GM19035 (cell line): ENCODE results near the gene NYAP1.

Experiments used
- ATAC-seq: cut with Tn5 transposase; IDR thresholded peaks from one replicate; pipeline ENCODE4 v1.9.1; 2021; ENCODE audit not compliant: unreplicated experiment

Gene NYAP1

DNA sequence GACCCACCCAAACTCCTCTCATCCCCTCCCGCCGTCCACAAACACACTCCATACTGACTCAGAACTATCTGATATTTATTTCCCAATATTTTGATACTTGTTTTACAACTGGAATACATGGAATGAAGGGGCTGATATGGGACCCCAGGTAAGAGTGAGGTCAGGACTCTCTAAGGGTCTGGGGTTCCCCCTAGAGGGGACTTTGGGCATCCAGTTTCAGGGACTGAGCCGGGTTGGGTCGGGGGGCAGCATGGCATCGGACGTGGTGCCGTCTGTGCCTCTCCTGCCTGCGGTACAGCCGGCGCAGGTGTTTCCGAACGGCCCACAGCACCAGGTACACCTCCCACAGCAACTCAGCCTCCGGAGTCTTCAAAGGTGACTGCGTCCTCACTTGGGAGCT lies 27.2 kb upstream of the NYAP1 start:
- ATAC-seq, result no peak

DNA sequence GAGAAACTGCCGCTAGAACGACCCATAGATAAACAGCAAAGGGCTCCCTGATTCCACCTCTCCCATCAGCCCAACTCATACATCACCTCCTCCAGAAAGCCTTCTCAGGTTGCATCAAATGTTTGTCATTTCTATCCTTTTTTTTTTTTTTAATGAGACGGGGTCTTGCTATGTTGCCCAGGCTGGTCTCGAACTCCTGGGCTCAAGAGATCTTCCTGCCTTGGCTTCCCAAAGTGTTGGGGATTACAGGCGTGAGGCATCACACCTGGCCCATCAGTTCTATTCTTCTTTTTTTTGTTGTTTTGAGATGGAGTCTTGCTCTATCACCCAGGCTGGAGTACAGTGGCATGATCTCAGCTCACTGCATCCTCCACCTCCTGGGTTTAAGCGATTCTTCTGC lies 26.7 kb upstream of the NYAP1 start:
- ATAC-seq, result no peak

DNA sequence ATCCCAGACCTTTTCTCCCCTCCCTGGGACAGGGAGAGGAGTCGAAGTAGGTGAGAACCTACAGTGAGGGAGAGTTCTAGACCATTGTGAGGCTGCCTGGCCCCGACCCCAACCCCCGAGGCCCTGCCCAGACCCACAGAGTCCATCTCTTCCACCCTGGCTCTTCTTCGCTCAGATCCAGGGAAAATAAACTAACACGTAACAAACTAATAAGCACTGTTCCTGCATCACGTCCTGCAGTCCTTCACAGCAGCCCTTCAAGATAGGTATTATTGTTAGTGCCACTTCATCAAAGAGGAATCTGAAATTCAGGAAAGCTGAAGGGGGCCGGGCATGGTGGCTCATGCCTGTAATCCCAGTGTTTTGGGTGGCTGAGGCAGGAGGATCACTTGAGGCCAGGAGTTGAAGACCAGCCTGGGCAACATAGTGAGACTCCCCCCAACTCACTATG lies 19.5 kb upstream of the NYAP1 start, which contains the start of gene SPACDR:
TSS of gene SPACDR (minus strand) at position 51 of the 451 bp plus-strand sequence. CDS start 235 bp downstream, outside the sequence.
- no peak for ATAC-seq

DNA sequence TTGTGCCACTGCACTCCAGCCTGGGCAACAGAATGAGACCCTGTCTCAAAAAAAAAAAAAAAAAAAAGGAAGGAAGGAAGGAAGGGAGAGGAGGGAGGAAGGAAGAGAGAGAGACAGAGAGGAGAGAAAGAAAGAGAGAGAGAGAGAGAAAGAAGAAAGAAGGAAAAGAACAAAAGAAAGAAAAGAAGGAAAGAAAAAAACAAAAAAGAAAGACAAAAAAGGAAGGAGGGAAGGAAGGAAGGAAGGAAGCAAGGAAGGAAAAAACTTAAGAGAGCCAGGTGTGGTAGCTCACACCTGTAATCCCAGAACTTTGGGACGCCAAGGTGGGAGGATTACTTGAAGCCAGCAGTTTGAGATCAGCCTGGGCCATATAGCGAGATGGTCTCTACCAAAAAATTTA lies 18.9 kb upstream of the NYAP1 start:
- ATAC-seq, result no peak

DNA sequence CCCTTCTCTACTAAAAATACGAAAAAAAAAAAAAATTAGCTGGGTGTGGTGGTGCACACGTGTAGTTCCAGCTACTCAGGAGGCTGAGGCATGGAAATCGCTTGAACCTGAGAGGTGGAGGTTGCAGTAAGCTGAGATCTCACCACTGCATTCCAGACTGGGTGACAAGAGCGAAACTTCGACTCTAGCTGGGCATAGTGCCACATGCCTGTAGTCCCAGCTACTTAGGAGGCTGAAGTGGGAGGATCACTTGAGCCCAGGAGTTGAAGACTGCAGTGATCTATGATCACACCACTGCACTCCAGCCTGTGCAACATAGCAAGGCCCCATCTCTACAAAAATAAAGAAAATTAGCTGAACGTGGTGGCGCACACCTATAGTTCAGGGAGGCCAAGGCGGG lies 18.4 kb upstream of the NYAP1 start:
- no peak for ATAC-seq

DNA sequence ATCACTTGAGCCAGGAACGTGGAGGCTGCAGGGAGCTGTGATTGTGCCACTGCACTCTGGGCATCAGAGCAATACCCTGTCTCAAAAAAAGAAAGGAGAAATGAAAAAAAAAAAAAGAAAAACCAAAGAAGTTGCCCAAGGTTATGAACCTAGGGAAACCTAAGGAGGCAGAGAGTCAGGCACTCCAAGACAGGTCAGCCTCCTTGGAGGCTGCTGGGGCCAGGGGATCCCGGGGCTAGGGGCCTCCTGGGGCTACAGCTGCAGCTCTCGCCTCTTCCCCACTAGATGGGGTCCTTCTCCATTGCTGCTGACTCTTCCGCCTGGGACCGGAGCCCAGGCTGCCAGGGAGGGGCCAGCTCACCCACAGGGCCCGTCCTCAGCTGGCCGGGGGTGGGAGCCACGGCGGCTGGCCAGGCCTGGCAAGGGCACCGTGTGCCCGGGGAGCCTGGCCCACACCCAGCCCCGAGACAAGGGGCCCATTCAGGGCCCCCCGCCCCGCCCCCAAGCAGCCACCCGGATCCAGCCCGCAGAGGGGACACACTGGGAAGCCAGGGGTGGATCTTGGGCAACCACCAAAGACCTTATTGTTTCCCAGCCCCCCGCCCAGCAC lies 17.9 kb upstream of the NYAP1 start:
- ATAC-seq, result no peak

DNA sequence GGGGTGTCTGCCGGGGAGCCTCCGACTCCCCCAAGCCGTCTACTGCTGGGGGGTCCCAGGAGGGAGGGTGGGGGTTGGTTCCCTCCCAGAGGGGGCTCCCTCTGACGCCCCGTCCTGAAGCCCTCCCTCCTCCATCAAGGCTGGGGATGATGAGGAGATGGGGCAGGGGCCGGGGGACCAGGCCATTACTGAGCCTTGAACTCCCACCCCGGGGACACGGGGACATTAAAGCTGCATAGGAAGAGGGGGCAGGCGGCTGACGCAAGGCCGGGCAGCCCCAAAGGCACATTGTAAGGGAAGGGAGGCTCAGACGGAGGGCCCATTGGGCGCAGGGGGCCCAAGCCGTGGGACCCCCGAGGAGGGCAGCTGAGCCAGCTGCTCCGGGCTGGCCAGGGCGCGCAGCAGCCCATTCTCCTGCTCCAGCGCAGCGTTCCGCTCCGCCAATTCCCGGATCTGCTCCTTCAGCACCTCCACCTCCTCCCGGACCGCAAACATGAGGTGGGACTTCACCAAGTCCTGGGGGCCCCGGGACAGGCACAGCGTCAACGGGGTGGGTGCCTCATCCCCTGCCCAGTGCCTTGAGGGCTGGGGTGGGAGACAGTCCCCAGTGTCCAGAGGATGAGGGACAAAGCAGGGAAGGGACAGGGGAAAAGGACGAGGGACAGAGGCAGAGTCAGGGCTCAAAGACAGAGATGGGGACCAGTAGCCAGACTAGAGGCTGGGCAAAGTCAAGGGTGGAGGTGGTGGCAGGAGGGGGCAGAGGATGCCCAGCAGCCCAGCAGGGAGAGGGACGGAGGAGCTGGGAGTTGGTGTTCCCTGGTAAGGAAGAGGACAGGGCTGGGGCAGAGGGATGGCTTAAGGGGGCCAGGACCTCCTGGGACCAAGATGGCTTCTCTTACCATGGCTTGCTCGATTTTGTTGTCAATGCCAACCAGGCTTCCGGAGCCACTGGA lies 16.8 kb upstream of the NYAP1 start:
- no peak for ATAC-seq

DNA sequence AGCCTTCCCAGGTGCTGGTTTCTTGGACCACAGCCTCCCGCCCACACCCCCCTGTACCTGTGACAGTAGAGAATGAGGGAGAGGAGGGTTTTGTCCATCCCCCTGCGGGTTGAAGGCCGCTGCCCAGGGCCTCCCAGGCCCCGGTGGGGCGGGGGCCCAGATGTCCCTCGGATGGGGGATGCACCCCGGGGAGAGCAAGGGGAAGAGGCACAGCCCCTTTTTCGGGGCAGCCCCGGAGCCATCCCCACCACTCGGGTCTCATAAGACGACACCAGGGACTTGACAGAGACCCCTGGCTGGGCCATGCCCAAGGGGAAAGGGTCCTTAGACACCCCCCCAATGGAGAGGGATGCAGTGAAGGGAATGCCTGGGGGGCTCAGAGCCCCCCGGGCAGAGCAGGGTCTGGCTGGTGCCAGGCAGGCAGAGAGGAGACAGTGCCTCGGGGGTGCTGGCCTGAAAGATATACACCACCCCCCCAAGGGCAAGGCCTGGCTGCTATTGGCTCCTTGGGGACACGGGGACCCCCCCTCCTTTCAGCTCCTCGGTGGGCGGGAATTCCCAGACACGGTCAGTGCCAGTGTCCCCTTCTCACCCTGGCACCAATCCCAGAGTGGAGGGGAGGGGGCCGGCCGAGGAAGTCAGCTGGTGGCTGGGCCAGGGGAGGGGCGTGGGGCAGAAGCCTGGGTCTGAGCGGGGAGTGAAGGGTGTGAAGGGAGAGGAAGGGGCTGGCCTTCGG lies 15.9 kb upstream of the NYAP1 start:
- ATAC-seq, result no peak

DNA sequence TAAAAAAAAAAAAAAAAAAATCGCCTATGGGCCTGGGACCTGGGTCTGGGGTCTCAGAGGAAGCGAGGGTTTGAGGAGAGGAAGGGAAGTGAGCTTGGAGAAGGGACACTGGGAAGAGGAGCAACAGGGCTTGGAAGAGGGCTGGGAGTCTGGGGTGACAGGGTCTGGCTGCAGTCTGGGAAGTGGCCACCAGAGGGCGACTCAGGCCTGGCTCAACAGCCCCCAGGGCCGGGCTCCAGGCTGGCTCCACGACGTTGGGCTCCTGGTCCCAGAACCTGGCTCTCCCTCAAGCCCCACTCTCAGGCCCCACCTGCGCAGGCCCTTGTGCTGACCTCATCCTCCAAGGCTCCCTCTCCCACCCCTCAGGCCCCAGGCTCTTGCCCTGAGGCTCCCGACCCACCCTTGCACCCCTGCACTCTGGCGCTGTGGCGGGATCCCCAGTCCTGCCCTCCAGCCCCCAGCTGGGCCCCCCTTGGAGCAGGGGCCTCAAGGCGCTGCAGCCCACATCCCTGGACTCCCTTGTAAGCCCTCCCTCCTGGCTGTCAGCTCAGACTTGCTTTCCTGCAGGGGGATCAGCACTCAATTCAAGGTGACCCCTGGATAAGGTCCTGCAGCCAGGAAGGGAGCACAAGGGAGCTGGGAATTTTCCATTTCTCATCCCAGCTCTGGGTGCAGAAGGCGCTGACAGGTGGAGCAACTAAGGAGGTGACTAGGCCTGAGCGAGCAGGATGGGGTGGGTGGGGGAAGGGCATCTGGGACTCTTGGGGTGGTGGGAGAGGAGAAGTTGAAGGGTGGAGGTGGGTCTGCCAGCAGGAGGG lies 14.3 kb upstream of the NYAP1 start:
- peak; percentile 53 for ATAC-seq

DNA sequence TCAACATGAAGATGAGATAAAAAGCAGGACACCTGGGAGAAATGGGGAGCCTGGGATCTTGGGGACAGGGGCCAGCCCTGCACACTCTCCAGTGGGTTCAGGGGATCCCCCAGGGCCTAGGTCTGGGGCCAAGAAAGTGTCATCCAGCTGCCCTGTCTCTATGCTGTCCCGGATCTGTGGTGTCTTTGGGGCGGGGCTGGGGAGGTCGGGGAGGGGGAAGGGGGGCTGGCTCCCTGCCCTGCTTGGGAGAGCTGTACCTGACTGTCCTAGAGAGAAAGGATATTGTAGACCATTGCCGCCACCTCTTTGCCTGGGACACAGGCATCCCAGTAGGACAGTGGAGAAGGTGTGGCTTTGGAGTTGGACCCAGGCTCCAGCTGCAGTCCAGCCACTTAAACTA lies 12.7 kb upstream of the NYAP1 start:
- ATAC-seq, result no peak

DNA sequence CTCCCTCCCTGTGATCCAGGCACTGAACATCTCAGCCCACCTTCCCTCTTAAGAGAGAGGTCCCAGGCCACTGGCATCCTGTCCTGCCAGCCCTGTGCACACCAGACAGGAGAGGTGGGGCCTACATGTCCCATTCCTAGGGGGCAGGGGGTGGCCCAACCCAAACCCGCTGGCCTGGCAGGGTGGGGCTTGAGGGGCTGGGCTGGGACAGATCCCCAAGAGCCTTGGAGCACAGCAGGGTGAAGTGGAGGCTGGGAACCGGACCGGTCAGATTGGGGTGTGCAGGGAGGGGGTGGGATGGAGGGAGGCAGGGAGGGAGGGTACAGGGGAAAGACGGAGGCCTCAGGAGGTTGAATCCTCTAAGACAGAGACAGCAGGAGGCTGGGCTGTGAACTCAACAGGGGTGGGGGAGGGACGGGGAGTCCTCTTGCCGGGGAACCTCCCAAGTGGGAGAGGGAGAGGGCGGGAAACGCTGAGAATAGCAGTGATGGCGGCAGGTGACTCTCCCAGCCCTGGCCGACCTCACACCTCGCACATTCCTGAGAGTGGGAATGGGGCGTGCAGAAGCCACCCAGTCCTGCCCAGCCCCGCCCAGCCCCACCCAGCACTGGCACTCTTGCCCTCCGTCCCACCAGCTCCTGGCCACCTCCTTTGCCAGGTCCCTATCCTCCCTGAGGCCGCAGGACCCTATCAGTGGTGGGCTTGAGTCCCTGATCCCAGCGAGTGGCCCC lies 11.4 kb upstream of the NYAP1 start:
- no peak for ATAC-seq

DNA sequence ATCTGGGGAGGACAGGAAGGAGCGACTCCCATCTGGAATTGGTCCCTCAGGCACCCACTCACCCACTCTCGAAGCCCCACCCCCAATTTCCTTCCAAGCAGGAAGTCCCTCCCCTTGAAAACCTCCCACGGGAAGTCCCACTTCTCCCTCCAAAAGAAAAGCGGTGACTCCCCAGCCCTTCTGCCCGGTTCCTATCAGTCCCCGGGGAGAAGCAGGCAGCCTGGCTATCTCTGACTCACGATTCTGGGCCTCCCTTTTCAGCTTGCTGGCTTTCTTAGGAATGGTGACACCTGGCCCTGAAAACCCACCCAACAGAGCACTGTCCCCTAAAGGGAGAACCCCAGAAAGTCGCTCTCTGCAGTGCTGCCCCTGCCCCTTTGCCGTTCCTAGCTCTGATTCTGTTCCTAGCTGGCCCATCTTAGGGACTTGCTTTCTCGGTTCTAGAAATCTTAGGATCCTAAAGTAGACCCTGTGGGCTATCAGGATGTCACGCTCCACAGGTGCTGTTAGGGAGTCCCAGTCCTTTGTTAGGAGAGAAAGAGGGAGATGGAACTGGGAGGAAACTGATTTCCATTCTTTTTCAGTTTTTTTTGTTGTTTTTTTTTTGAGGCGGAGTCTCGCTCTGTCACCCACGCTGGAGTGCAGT lies 10.8 kb upstream of the NYAP1 start:
- ATAC-seq, result no peak

DNA sequence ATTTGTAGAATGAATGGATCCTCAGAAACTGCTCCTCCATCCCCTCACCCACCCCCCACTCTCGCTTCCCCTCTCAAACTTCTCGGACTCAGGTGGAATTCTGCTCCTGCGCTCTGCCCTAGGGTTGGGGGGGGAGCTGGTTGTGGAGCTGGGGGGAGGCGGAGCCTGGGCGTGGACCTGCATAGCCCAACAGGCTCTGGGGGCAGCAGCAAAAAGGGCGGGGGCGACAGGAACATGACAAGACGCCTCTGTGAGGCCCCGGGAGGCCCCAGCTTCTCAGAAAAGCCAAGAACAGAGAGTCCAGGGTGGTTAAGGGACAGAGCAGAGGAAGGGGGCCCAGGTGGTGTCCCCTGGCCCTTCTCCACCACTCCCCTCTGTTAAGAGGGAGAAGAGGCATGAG lies 8.2 kb upstream of the NYAP1 start:
- no peak for ATAC-seq

DNA sequence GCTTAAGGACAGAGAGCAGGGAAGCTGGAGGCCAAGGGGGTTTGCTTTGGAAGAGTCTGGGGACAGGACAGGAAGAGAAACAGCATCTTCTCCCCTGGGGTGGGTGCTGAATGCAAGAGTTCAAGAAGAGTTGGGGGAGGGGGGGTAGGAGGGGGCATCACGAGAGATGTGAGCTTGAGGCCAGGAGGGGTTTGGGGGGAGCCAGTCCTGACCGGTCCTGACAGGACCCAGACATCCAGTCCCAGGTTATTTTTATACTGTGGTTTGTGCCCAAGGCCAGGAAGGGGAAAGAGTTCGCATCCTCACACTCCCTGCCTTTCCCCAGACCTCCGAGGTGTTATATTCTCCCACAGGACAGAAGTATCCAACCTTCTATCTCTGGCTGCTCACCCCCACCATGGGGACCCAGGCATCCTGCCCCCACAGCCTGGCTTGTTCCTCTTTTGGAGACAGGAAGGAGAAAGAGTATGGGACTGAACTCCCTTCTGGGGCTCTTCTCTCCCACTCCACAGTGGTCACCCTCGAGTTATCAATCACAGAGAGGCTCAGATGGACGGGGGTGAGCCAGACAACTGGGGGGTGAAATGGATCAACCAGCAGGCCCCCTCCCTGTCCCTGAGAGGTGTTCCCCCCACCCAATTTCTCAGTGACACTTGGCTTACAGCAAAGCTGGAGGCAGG lies 7.5 kb upstream of the NYAP1 start:
- ATAC-seq, result no peak

DNA sequence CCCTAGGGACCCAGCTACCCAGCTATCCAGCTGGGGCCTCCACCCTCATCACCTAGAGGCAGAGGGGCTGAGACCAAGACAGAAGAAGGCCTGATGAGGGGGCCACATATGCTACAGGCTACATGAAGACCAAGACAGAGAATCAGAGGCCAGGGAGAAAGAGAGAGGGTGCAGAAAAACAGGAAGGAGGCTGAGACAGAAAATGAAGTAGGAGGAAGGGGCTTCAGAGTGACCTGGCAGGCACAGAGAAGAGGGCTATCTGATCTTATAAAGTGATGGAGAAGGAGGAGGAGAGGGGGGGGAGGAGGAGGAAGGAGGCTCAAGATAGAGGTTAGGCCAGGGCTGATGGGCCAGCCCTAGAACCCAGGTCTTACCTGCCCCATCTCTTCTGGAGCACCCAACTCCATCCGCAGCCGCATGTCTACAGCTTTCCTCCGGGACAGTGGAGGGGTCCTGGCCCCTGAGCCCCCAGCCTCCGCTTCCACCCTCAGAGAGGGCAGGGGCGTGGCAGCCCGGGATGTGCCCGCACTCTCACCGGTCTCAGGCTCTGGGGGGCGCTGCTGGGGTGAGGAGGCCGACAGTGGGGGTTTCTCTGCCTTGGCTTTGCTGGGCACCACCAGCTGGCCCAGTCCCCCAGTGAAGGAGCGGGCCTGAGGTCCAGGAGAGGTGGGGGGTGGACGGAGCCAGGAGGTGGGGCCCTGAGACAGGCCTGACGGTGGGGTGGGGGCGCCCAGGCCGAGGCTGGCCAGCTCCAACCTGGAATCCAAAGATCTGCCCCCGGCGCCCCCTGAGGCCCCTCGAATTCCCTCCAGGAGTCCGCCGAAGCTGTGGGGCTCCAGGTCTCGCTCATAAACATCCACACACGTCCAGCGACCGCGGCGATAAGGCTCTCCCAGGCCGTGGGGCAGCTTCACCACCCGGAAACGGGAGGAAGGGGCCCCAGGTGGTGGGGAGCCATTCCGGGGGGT lies 6.5 kb upstream of the NYAP1 start:
- no peak for ATAC-seq

DNA sequence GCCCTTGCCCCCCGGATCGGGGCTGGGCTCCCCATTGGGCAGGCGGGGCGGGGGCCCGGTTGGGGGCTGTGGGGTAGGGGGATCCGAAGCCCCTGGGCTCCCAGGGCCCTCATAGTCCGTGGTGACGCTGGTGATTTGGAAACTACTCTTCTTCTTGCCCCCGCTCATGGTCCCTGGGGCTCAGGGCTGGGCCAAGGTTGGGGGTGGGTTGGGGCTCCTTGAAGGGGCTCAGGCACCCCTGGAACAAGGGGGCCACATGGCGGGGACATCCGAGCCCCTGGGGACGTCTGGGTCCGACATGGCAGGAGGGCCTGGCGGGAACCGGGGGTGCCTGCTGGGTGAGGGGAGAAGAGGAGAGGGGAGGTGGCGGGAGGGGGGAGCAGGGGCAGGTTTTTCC lies 5.9 kb upstream of the NYAP1 start:
- no peak for ATAC-seq

DNA sequence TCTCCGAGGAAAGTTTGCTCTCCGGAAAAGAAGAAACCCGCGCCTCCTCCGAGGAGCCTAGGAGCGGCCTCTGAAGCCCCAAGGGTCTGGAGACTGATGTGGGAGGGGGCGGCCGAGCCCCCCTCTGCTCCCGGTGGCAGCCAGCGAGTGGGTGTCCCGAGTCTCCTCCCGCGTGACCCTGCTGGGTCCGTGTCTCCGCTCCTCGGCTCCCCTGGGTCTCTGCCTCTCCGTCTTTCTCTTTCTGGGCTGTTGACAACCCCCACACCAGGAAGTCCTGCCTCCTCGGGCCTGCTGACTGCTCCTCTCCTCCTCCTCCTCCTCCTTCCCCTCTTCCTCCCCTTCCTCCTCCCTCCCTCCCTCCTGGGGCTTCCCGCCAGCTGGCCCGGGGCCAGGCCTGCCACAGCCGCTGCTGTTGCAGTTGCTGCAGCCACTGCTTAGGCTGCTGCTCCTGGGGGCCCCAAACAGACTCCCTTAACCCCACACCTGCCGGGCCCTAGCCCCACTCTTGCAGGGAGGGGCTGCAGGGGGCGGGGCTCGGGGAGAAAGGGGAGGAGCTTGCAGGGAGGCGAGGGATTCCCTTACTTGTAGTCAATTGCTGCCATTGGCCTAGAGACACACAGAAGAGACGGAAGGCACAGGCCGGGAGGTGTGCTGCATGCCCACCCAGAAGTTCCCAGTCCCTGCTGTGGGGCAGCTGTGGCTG lies 4.6 kb upstream of the NYAP1 start, which contains the start of gene TSC22D4:
TSS of gene TSC22D4 (minus strand) at position 257 of the 703 bp plus-strand sequence. CDS start 1,176 bp downstream, outside the sequence.
- peak; percentile 59 for ATAC-seq
